SK-N-SH treated with all-trans-retinoic acid at 6 μM for 48 hours (cell line): ENCODE results near the gene ZNF654.

Experiments
- ATAC-seq: fragments of 200-7000 bp; cut with Tn5 transposase; 3 replicates; pipeline ENCODE4 v1.9.1; 2020; ENCODE audit warnings: mild to moderate bottlenecking, moderate library complexity
- ARNTL ChIP-seq: fragments of 450-650 bp; formaldehyde crosslinking; IDR thresholded peaks from 2 replicates; pipeline ENCODE4 v1.5.0; 2020; ENCODE audit warnings: low read depth, mild to moderate bottlenecking, moderate library complexity, borderline replicate concordance
- CREB5 ChIP-seq: fragments of 250-450 bp; sonication (Bioruptor Pico); IDR thresholded peaks from 2 replicates; pipeline ENCODE4 v1.5.1; 2020; ENCODE audit warnings: low read depth, mild to moderate bottlenecking, moderate library complexity
- CSDC2 ChIP-seq: fragments of 250-450 bp; sonication (Bioruptor Pico); IDR thresholded peaks from 2 replicates; pipeline ENCODE4 v1.5.0; 2020; ENCODE audit warnings: mild to moderate bottlenecking, moderate library complexity
- ESRRG ChIP-seq: fragments of 250-450 bp; sonication (Bioruptor Pico); IDR thresholded peaks from 2 replicates; pipeline ENCODE4 v1.6.1; 2021; ENCODE audit warnings: mild to moderate bottlenecking
- GLIS3 ChIP-seq: fragments of 250-450 bp; sonication (Bioruptor Pico); IDR thresholded peaks from 2 replicates; pipeline ENCODE4 v1.5.0; 2020; ENCODE audit warnings: mild to moderate bottlenecking, moderate library complexity
- ISL1 ChIP-seq: fragments of 250-450 bp; sonication (Bioruptor Pico); IDR thresholded peaks from 2 replicates; pipeline ENCODE4 v2.1.2; 2022; ENCODE audit warnings: mild to moderate bottlenecking, moderate library complexity
- OSR1 ChIP-seq: fragments of 250-450 bp; sonication (Bioruptor Pico); IDR thresholded peaks from 2 replicates; pipeline ENCODE4 v1.8.0; 2022; ENCODE audit warnings: moderate library complexity, mild to moderate bottlenecking, inconsistent platforms
- POU6F1 ChIP-seq: fragments of 250-450 bp; sonication (Bioruptor Pico); IDR thresholded peaks from 2 replicates; pipeline ENCODE4 v1.8.0; 2021; ENCODE audit warnings: low read depth, mild to moderate bottlenecking, moderate library complexity, borderline replicate concordance
- PPARA ChIP-seq: fragments of 250-450 bp; sonication (Bioruptor Pico); IDR thresholded peaks from 2 replicates; pipeline ENCODE4 v1.5.0; 2020; ENCODE audit warnings: mild to moderate bottlenecking, borderline replicate concordance
- RARB ChIP-seq: fragments of 250-450 bp; sonication (Bioruptor Pico); IDR thresholded peaks from 2 replicates; pipeline ENCODE4 v1.8.0; 2021; ENCODE audit warnings: mild to moderate bottlenecking, moderate library complexity
- SNAI2 ChIP-seq: fragments of 250-450 bp; sonication (Bioruptor Pico); IDR thresholded peaks from 2 replicates; pipeline ENCODE4 v1.5.0; 2020; ENCODE audit warnings: mild to moderate bottlenecking, moderate library complexity
- TCF4 ChIP-seq: fragments of 250-450 bp; sonication (Bioruptor Pico); IDR thresholded peaks from 2 replicates; pipeline ENCODE4 v1.8.0; 2021; ENCODE audit warnings: mild to moderate bottlenecking, moderate library complexity, borderline replicate concordance
- TOX ChIP-seq: fragments of 250-450 bp; sonication (Bioruptor Pico); IDR thresholded peaks from 2 replicates; pipeline ENCODE4 v1.8.0; 2021; ENCODE audit warnings: mild to moderate bottlenecking, moderate library complexity, borderline replicate concordance
- TSHZ2 ChIP-seq: fragments of 250-450 bp; sonication (Bioruptor Pico); IDR thresholded peaks from 2 replicates; pipeline ENCODE4 v1.5.0; 2020; ENCODE audit warnings: mild to moderate bottlenecking, moderate library complexity
- ZC3H10 ChIP-seq: fragments of 250-450 bp; sonication (Bioruptor Pico); IDR thresholded peaks from 2 replicates; pipeline ENCODE4 v1.5.1; 2021; ENCODE audit warnings: mild to moderate bottlenecking, moderate library complexity
- ZFP3 ChIP-seq: fragments of 250-450 bp; sonication (Bioruptor Pico); IDR thresholded peaks from 2 replicates; pipeline ENCODE4 v1.5.0; 2020; ENCODE audit warnings: mild to moderate bottlenecking, moderate library complexity
- ZFP30 ChIP-seq: fragments of 450-650 bp; formaldehyde crosslinking; IDR thresholded peaks from 2 replicates; pipeline ENCODE4 v1.5.0; 2022; ENCODE audit warnings: mild to moderate bottlenecking, moderate library complexity
- ZNF565 ChIP-seq: fragments of 450-650 bp; formaldehyde crosslinking; conservative IDR thresholded peaks from 2 replicates; pipeline ENCODE4 v1.5.0; 2020; ENCODE audit warnings: low read depth, mild to moderate bottlenecking, moderate library complexity
- ZNF8 ChIP-seq: fragments of 450-650 bp; formaldehyde crosslinking; IDR thresholded peaks from 2 replicates; pipeline ENCODE4 v1.5.0; 2020; ENCODE audit warnings: mild to moderate bottlenecking, moderate library complexity
- TF ChIP-seq, protein P1 (sequence below): fragments of 250-450 bp; sonication (Bioruptor Pico); IDR thresholded peaks from 2 replicates; pipeline ENCODE4 v1.8.0; 2020; ENCODE audit warnings: mild to moderate bottlenecking, moderate library complexity, borderline replicate concordance
- TF ChIP-seq, protein P2 (sequence below): fragments of 250-450 bp; sonication (Bioruptor Pico); IDR thresholded peaks from 2 replicates; pipeline ENCODE4 v1.5.1; 2021; ENCODE audit warnings: mild to moderate bottlenecking, moderate library complexity

Gene ZNF654

DNA sequence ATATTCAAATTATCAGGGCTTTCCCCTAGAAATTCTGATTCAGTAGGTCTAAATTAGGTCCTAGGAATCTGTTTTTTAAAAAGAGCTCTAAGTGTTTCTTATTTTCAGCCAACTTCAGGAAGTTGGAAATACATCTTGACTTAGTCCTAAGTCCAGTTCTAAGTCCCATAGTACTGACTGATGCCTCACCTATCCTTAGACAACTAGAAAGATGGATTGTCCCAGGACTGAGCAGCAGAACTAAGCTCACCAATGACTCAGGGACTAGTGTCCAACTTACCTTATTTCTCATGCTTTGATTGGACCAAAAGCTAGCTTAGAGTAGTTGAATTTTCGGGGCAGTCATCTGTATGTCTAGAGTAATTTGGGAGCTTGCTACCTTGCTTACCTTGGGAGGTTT, 64.5 kb downstream of the ZNF654 start:
- ATAC-seq = no peak

DNA sequence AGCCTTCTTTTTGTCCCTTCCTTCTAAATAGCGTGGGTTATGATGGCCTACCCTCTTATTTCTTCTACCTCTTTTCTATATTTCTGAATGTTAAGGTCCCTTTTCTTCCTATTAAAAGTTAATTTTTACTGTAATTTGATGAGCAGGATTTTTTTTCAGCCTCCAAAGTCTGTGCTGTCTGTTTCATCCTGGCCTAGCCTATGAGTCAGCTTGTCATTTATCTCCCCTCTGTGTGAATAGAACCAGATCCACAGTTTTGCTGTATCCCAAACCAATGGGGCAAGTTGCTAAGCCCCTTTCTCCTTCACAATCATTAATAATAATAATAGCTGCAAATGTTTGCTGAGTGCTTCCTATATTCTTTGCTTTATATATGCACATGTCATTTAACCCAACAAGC, 72.6 kb downstream of the ZNF654 start:
- ATAC-seq = peak; percentile 84
- no peak for TF ChIP-seq ESRRG
- no peak for TF ChIP-seq OSR1
- no peak for TF ChIP-seq CSDC2 (CRISPR knock-in tag)
- TF ChIP-seq CREB5 (CRISPR knock-in tag) = no peak
- TF ChIP-seq ZFP3 (CRISPR knock-in tag) = no peak
- TF ChIP-seq TSHZ2 (CRISPR knock-in tag) = no peak
- TF ChIP-seq RARB = no peak
- TF ChIP-seq GLIS3 = no peak
- no peak for TF ChIP-seq ZNF8
- no peak for TF ChIP-seq ZC3H10 (CRISPR knock-in tag)
- TF ChIP-seq ZNF565 = no peak
- TF ChIP-seq, protein P1, sequence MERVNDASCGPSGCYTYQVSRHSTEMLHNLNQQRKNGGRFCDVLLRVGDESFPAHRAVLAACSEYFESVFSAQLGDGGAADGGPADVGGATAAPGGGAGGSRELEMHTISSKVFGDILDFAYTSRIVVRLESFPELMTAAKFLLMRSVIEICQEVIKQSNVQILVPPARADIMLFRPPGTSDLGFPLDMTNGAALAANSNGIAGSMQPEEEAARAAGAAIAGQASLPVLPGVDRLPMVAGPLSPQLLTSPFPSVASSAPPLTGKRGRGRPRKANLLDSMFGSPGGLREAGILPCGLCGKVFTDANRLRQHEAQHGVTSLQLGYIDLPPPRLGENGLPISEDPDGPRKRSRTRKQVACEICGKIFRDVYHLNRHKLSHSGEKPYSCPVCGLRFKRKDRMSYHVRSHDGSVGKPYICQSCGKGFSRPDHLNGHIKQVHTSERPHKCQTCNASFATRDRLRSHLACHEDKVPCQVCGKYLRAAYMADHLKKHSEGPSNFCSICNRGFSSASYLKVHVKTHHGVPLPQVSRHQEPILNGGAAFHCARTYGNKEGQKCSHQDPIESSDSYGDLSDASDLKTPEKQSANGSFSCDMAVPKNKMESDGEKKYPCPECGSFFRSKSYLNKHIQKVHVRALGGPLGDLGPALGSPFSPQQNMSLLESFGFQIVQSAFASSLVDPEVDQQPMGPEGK = no peak

More for the DNA sequence above, 64.5 kb downstream of the ZNF654 start:
- TF ChIP-seq ISL1 (CRISPR knock-in tag) (no peak), GLIS3 (no peak), OSR1 (no peak), PPARA (CRISPR knock-in tag) (no peak), RARB (no peak), TSHZ2 (CRISPR knock-in tag) (no peak), ESRRG (no peak), ZNF565 (no peak), CSDC2 (CRISPR knock-in tag) (no peak), ZFP30 (CRISPR knock-in tag) (no peak), ZC3H10 (CRISPR knock-in tag) (no peak), ARNTL (CRISPR knock-in tag) (no peak), ZNF8 (no peak), TOX (CRISPR knock-in tag) (no peak)
- TF ChIP-seq, protein P2, sequence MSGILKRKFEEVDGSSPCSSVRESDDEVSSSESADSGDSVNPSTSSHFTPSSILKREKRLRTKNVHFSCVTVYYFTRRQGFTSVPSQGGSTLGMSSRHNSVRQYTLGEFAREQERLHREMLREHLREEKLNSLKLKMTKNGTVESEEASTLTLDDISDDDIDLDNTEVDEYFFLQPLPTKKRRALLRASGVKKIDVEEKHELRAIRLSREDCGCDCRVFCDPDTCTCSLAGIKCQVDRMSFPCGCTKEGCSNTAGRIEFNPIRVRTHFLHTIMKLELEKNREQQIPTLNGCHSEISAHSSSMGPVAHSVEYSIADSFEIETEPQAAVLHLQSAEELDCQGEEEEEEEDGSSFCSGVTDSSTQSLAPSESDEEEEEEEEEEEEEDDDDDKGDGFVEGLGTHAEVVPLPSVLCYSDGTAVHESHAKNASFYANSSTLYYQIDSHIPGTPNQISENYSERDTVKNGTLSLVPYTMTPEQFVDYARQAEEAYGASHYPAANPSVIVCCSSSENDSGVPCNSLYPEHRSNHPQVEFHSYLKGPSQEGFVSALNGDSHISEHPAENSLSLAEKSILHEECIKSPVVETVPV = no peak
- TF ChIP-seq, all 23 proteins: peak for 0

DNA sequence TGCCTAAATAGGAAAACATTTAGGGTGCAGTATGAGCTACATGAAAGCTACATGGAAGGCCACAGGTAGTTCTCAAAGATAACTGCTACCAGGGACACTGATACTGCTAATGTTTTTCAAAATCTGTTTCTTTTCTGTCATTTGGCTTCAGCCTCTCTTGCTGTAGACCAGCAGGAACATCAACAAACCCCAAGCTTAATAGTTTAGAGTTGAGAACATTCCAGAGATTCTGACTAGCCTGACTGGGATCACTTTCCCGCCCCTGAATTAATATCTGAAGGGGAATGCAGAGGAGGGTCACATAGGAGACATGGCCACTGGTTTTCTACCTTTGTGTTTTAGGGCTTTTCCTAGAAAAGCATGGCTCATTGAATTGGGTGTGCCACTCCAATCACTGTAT, 73.8 kb downstream of the ZNF654 start:
- TF ChIP-seq ZNF8 (no peak), CREB5 (CRISPR knock-in tag) (no peak), TOX (CRISPR knock-in tag) (no peak), ARNTL (CRISPR knock-in tag) (no peak), ZNF565 (no peak), ESRRG (no peak), ZFP30 (CRISPR knock-in tag) (no peak), PPARA (CRISPR knock-in tag) (no peak), ZC3H10 (CRISPR knock-in tag) (no peak), POU6F1 (CRISPR knock-in tag) (no peak), CSDC2 (CRISPR knock-in tag) (no peak), ZFP3 (CRISPR knock-in tag) (no peak), ISL1 (CRISPR knock-in tag) (no peak), GLIS3 (no peak), SNAI2 (CRISPR knock-in tag) (no peak), RARB (no peak), TCF4 (no peak), OSR1 (no peak)
- ATAC-seq = no peak
